ENCODE data around the gene BRAF.

GRCh38 chr7:140841166-140841715 is 83.5 kb downstream of the BRAF start:
- no peak for TF ChIP-seq CTCF (tag by site-specific recombination; IDR thresholded peaks at IDR 0.05)
- TF ChIP-seq ZNF76 (tag by site-specific recombination; IDR thresholded peaks at IDR 0.05; ENCODE audit: borderline replicate concordance, low read depth): no peak
- TF ChIP-seq REPIN1 (tag by site-specific recombination; IDR thresholded peaks at IDR 0.05; ENCODE audit: low read depth): no peak
- no peak for TF ChIP-seq ZBTB6 (tag by site-specific recombination; IDR thresholded peaks at IDR 0.05)

Data from HEK293 (cell line).